Measurements from ENCODE around the gene R3HDM4. TPM values are rescaled to one million over a fixed set of nuclear protein-coding genes. Genes with fewer than 3 reads are reported as not detected.

The R3HDM4 gene
- total RNA-seq, 1 donor from 2014 or later = 63.1 TPM

GRCh38 chr19:898663-899062 is 14.4 kb downstream of the R3HDM4 start:
- Mint-ChIP-seq H3K36me3 (ENCODE audit: insufficient read depth) (peaks cover 5% of the 10 kb centered on the region), H3K27me3 (no peaks in the 10 kb centered on the region), H3K9me3 (ENCODE audit: low read depth) (no peaks in the 10 kb centered on the region), H3K27ac (no peak overlapping the region), H3K4me1 (ENCODE audit: low read depth) (peaks cover 4% of the 10 kb centered on the region), H3K4me3 (ENCODE audit: low read depth) (no peak overlapping the region)
- no peak for DNase-seq (ENCODE audit: low spot score, unreplicated experiment)
- no peak for TF ChIP-seq CTCF (IDR thresholded peaks at IDR 0.05; ENCODE audit: unreplicated experiment)

DNA sequence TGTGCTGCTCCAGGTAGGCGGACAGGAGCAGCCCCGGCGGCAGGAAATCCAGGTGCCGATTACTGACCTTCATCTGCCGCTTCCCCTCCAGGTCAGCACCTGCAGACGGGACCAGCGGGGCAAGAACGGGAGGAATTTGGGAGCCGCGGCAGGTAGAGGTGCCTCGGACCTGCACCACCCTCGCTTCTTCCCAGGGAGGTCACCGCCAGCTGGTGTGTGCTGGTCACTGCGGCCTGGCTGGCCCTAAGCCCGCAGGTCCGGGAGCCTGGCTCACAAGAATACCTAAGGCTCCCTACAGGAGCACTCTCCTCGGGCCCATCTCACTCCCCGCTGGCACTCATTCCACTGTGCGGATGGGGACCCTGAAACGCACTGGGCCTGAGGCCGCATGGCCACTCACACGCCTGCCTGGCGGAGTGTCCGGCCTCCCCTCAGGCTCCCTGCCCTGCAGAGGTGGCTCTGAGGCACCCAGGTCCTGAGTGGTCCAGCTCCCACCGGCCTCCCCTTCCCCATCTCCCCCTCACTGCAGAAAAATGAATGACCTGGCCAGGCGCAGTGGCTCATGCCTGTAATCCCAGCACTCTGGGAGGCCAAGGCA is 15.5 kb downstream of the R3HDM4 start:
- Mint-ChIP-seq H3K4me1 (ENCODE audit: low read depth) (peaks cover 2% of the 10 kb centered on the region), H3K27me3 (no peaks in the 10 kb centered on the region), H3K36me3 (ENCODE audit: insufficient read depth) (peaks cover 5% of the 10 kb centered on the region), H3K9me3 (ENCODE audit: low read depth) (no peaks in the 10 kb centered on the region), H3K27ac (no peak overlapping the region), H3K4me3 (ENCODE audit: low read depth) (no peak overlapping the region)
- no peak for DNase-seq (ENCODE audit: low spot score, unreplicated experiment)
- peak; percentile 31 for TF ChIP-seq CTCF (IDR thresholded peaks at IDR 0.05; ENCODE audit: unreplicated experiment)

- Mint-ChIP-seq H3K4me1 (ENCODE audit: low read depth) (peaks cover 1% of the 10 kb centered on the region), H3K9me3 (ENCODE audit: low read depth) (no peaks in the 10 kb centered on the region), H3K27me3 (no peaks in the 10 kb centered on the region), H3K27ac (no peak overlapping the region), H3K4me3 (ENCODE audit: low read depth) (no peak overlapping the region), H3K36me3 (ENCODE audit: insufficient read depth) (peaks cover 5% of the 10 kb centered on the region)
- TF ChIP-seq CTCF (IDR thresholded peaks at IDR 0.05; ENCODE audit: unreplicated experiment) = no peak
- no peak for DNase-seq (ENCODE audit: low spot score, unreplicated experiment)
These were observed 16.0 kb downstream of the R3HDM4 start for GRCh38 chr19:896999-897398.

DNA sequence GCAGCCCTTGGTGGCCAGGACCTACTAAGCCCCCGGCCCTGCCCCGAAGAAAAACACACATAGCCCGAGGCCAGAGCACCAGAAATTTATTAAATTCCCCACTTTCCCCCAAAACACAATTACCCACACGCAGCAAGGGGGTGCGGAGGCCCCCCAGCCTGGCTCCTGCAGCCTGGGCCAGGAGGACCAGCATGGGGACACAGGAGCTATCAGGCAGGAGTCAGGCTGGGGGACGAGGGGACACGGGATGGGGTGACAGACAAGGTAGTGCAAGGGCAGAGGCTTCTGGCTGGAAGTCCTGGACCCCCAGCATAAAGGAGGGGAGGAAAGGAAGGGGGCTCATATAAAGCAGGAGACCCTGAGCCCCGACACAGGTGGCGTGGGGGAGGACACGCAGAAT is 16.6 kb downstream of the R3HDM4 start:
- Mint-ChIP-seq H3K4me1 (ENCODE audit: low read depth) (peaks cover 1% of the 10 kb centered on the region), H3K4me3 (ENCODE audit: low read depth) (no peak overlapping the region), H3K27ac (no peak overlapping the region), H3K36me3 (ENCODE audit: insufficient read depth) (peaks cover 5% of the 10 kb centered on the region), H3K9me3 (ENCODE audit: low read depth) (no peaks in the 10 kb centered on the region), H3K27me3 (no peaks in the 10 kb centered on the region)
- DNase-seq (ENCODE audit: low spot score, unreplicated experiment) = no peak
- TF ChIP-seq CTCF (IDR thresholded peaks at IDR 0.05; ENCODE audit: unreplicated experiment) = no peak

- no peak for TF ChIP-seq CTCF (IDR thresholded peaks at IDR 0.05; ENCODE audit: unreplicated experiment)
- peak within 1 kb of the TSS; percentile 100 for H3K27ac Mint-ChIP-seq
- peaks cover 5% of the 10 kb centered on the region for H3K36me3 Mint-ChIP-seq (ENCODE audit: insufficient read depth)
- peak within 1 kb of the TSS; percentile 87 for H3K4me3 Mint-ChIP-seq (ENCODE audit: low read depth)
- H3K9me3 Mint-ChIP-seq (ENCODE audit: low read depth) = no peaks in the 10 kb centered on the region
- peaks cover 3% of the 10 kb centered on the region for H3K4me1 Mint-ChIP-seq (ENCODE audit: low read depth)
- no peaks in the 10 kb centered on the region for H3K27me3 Mint-ChIP-seq
- peak; percentile 80 for DNase-seq (ENCODE audit: low spot score, unreplicated experiment)
These were observed 19.9 kb downstream of the R3HDM4 start, which contains the start of the genes MED16 and RNU6-9 for GRCh38 chr19:892894-893689. MED16 (minus strand) TSS chr19:893187; CDS start chr19:891131, 2,056 bp downstream. RNU6-9 (plus strand) TSS chr19:893484.
